ENCODE measurements around the gene GGT7. TPM values are rescaled to one million over a fixed set of nuclear protein-coding genes. Genes with fewer than 3 reads are reported as not detected.
A peak's percentile ranks its signal among the peaks of the same experiment; 100 is the strongest.
"Not testable (repeated sequence)": the region's sequence is repeated elsewhere in the genome, so short reads cannot be mapped to it uniquely, and the experiment has no call there.

GGT7 gene
- total RNA-seq, 1 donor from 2014 or later, result 17.3 TPM

DNA sequence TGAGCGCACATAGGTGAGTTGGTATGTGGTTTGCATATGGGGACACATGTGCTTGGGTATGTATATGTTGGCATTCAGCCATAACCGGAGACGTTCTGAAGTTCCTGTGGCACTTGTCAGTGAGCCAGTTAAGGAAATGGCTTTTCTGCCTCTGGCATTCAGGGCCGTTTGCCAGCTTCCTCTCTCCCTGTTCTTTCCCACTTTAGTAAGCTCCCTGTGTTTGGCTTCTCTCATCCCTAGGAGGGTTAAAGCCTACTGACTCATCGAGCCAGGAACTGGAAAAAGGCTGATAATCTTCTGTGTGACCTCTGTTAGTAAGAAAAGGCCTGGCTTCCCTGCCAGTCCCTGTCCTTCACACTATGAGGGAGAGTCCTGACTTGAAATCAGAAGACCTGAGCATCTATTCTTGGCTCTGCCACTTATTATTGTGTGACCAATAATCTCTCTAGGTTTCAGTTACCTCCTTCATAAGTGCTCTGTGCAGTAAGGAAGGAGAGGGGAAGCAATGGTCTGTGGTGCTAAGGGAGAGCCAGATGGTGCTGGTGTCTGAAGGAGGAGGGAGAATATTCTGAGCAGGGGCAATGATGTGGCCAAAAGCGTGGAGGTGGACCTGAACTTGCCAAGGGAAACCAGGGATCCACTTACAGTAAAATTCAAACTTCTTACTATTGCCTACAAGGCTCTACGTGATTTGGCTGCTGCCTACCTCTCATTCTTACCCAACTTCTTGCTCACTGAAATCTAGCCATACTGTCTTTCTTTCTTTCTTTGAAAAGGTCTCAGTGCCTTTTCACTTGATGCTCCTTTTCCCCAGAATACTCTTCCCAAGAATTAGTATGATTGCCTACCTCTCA is 35.2 kb upstream of the GGT7 start:
- peak overlapping the region; percentile 23 for H3K4me3 Mint-ChIP-seq (ENCODE audit: unreplicated experiment)

DNA sequence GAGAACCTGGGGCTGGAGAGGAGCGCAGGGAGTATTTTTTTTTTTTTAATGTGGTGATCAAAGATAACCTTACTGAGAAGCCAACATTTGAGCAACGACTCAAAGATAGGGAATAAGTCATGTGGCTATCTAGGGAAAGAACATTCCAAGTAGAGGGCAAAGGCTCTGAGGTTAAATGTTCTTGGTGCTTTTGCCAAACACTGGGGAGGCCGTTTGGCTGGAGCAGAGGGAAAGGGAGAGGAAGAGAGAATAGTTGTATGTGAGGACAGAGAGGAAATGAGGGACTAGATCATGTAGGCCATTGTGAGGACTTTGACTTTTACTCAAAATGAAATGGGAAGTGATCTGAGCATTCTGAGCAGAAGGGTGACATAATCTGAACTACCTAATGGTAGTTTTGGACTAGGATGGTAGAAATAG is 31.6 kb upstream of the GGT7 start:
- H3K4me1 ChIP-seq (ENCODE audit: insufficient read depth, low read length), result peaks cover 13% of the 10 kb centered on the region
- Mint-ChIP-seq H3K4me3 (ENCODE audit: unreplicated experiment) (no peak overlapping the region), H3K27ac (ENCODE audit: unreplicated experiment) (no peak overlapping the region), H3K4me1 (ENCODE audit: low read depth, unreplicated experiment) (peaks cover 12% of the 10 kb centered on the region), H3K9me3 (ENCODE audit: unreplicated experiment) (peaks cover 2% of the 10 kb centered on the region), H3K27me3 (ENCODE audit: low read depth, unreplicated experiment) (no peaks in the 10 kb centered on the region), H3K36me3 (ENCODE audit: low read depth, unreplicated experiment) (peaks cover 9% of the 10 kb centered on the region)
- FAIRE-seq, result no peak
- no peaks in the 10 kb centered on the region for H3K9me3 ChIP-seq (ENCODE audit: insufficient read depth, low read depth, low read length)
- H2AFZ ChIP-seq (ENCODE audit: low read depth, low read length), result no peak overlapping the region
- no peak overlapping the region for H3K9ac ChIP-seq (ENCODE audit: low read length)
- no peak for DNase-seq (ENCODE audit: low read depth)
- H4K20me1 ChIP-seq (ENCODE audit: insufficient read depth, low read length), result peaks cover 4% of the 10 kb centered on the region
- H3K27ac ChIP-seq (ENCODE audit: low read depth, low read length), result no peak overlapping the region
- TF ChIP-seq, protein P1, sequence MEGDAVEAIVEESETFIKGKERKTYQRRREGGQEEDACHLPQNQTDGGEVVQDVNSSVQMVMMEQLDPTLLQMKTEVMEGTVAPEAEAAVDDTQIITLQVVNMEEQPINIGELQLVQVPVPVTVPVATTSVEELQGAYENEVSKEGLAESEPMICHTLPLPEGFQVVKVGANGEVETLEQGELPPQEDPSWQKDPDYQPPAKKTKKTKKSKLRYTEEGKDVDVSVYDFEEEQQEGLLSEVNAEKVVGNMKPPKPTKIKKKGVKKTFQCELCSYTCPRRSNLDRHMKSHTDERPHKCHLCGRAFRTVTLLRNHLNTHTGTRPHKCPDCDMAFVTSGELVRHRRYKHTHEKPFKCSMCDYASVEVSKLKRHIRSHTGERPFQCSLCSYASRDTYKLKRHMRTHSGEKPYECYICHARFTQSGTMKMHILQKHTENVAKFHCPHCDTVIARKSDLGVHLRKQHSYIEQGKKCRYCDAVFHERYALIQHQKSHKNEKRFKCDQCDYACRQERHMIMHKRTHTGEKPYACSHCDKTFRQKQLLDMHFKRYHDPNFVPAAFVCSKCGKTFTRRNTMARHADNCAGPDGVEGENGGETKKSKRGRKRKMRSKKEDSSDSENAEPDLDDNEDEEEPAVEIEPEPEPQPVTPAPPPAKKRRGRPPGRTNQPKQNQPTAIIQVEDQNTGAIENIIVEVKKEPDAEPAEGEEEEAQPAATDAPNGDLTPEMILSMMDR (IDR thresholded peaks at IDR 0.05; ENCODE audit: insufficient read depth, low read depth, low read length), result no peak
- no peaks in the 10 kb centered on the region for H3K79me2 ChIP-seq (ENCODE audit: insufficient read depth, low read length)
- no peak overlapping the region for H3K4me2 ChIP-seq (ENCODE audit: low read length)
- H3K4me3 ChIP-seq (ENCODE audit: insufficient read depth, low read depth, low read length), result no peak overlapping the region
- no peaks in the 10 kb centered on the region for H3K36me3 ChIP-seq (ENCODE audit: insufficient read depth, low read length)
- no peaks in the 10 kb centered on the region for H3K27me3 ChIP-seq (ENCODE audit: insufficient read depth, low read length)

More for the DNA sequence above, 35.2 kb upstream of the GGT7 start:
- H3K4me1 ChIP-seq (ENCODE audit: insufficient read depth, low read length), result peaks cover 13% of the 10 kb centered on the region
- H3K4me2 ChIP-seq (ENCODE audit: low read length), result peak overlapping the region; percentile 70
- H3K27ac Mint-ChIP-seq (ENCODE audit: unreplicated experiment), result peak overlapping the region; percentile 67
- H3K9me3 ChIP-seq (ENCODE audit: insufficient read depth, low read depth, low read length), result no peaks in the 10 kb centered on the region
- TF ChIP-seq, protein P1 (IDR thresholded peaks at IDR 0.05; ENCODE audit: insufficient read depth, low read depth, low read length), result no peak
- no peak for TF ChIP-seq EZH2 (IDR thresholded peaks at IDR 0.05; ENCODE audit: insufficient read depth, low read length)
- no peaks in the 10 kb centered on the region for H3K27me3 ChIP-seq (ENCODE audit: insufficient read depth, low read length)
- no peaks in the 10 kb centered on the region for H3K79me2 ChIP-seq (ENCODE audit: insufficient read depth, low read length)
- H3K27me3 Mint-ChIP-seq (ENCODE audit: low read depth, unreplicated experiment), result no peaks in the 10 kb centered on the region
- H3K36me3 Mint-ChIP-seq (ENCODE audit: low read depth, unreplicated experiment), result peaks cover 3% of the 10 kb centered on the region
- peaks cover 4% of the 10 kb centered on the region for H4K20me1 ChIP-seq (ENCODE audit: insufficient read depth, low read length)
- H2AFZ ChIP-seq (ENCODE audit: low read depth, low read length), result no peak overlapping the region
- no peaks in the 10 kb centered on the region for H3K36me3 ChIP-seq (ENCODE audit: insufficient read depth, low read length)
- peaks cover 12% of the 10 kb centered on the region for H3K4me1 Mint-ChIP-seq (ENCODE audit: low read depth, unreplicated experiment)
- no peak overlapping the region for H3K4me3 ChIP-seq (ENCODE audit: insufficient read depth, low read depth, low read length)
- peak overlapping the region; percentile 38 for H3K27ac ChIP-seq (ENCODE audit: low read depth, low read length)
- H3K9ac ChIP-seq (ENCODE audit: low read length), result peak overlapping the region; percentile 23
- peak; percentile 84 for DNase-seq (ENCODE audit: low read depth)
- H3K9me3 Mint-ChIP-seq (ENCODE audit: unreplicated experiment), result no peaks in the 10 kb centered on the region
- peak; percentile 39 for FAIRE-seq

DNA sequence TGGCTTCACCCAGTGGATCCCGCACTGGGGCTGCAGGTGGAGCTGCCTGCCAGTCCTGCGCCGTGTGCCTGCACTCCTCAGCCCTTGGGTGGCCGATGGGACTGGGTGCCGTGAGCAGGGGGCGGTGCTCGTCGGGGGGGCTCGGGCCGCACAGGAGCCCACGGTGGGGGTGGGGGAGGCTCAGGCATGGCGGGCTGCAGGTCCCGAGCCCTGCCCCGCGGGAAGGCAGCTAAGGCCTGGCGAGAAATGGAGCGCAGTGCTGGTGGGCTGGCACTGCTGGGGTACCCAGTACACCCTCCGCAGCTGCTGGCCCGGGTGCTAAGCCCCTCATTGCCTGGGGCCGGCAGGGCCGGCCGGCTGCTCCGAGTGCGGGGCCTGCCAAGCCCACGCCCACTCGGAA is 26.1 kb upstream of the GGT7 start:
- H3K36me3 ChIP-seq (ENCODE audit: insufficient read depth, low read length); H2AFZ ChIP-seq (ENCODE audit: low read depth, low read length); H4K20me1 ChIP-seq (ENCODE audit: insufficient read depth, low read length); H3K4me1 Mint-ChIP-seq (ENCODE audit: low read depth, unreplicated experiment); H3K9me3 ChIP-seq (ENCODE audit: insufficient read depth, low read depth, low read length); DNase-seq (ENCODE audit: low read depth); H3K79me2 ChIP-seq (ENCODE audit: insufficient read depth, low read length); H3K9me3 Mint-ChIP-seq (ENCODE audit: unreplicated experiment); H3K4me1 ChIP-seq (ENCODE audit: insufficient read depth, low read length); H3K4me3 ChIP-seq (ENCODE audit: insufficient read depth, low read depth, low read length); H3K9ac ChIP-seq (ENCODE audit: low read length); H3K4me2 ChIP-seq (ENCODE audit: low read length); H3K4me3 Mint-ChIP-seq (ENCODE audit: unreplicated experiment); H3K27ac Mint-ChIP-seq (ENCODE audit: unreplicated experiment); H3K27me3 ChIP-seq (ENCODE audit: insufficient read depth, low read length); H3K27me3 Mint-ChIP-seq (ENCODE audit: low read depth, unreplicated experiment); H3K27ac ChIP-seq (ENCODE audit: low read depth, low read length); FAIRE-seq: not testable (repeated sequence)
- peaks cover 17% of the 10 kb centered on the region for H3K36me3 Mint-ChIP-seq (ENCODE audit: low read depth, unreplicated experiment)

DNA sequence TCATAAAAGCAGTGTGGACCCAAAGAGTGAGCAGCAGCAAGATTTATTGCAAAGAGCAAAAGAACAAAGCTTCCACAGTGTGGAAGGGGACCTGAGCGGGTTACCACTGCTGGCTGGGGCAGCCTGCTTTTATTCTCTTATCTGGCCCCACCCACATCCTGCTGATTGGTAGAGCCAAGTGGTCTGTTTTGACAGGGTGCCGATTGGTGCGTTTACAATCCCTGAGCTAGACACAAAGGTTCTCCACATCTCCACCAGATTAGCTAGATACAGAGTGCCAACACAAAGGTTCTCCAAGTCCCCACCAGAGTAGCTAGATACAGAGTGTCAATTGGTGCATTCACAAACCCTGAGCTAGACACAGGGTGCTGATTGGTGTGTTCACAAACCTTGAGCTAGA is 25.5 kb upstream of the GGT7 start:
- not testable (repeated sequence) for DNase-seq (ENCODE audit: low read depth); FAIRE-seq; H3K9ac ChIP-seq (ENCODE audit: low read length); H3K27ac ChIP-seq (ENCODE audit: low read depth, low read length); H3K27me3 ChIP-seq (ENCODE audit: insufficient read depth, low read length); H2AFZ ChIP-seq (ENCODE audit: low read depth, low read length); H3K4me1 ChIP-seq (ENCODE audit: insufficient read depth, low read length); H3K36me3 ChIP-seq (ENCODE audit: insufficient read depth, low read length); H3K4me1 Mint-ChIP-seq (ENCODE audit: low read depth, unreplicated experiment); H3K9me3 ChIP-seq (ENCODE audit: insufficient read depth, low read depth, low read length); H3K79me2 ChIP-seq (ENCODE audit: insufficient read depth, low read length); H4K20me1 ChIP-seq (ENCODE audit: insufficient read depth, low read length); H3K4me3 ChIP-seq (ENCODE audit: insufficient read depth, low read depth, low read length); H3K27me3 Mint-ChIP-seq (ENCODE audit: low read depth, unreplicated experiment); H3K4me2 ChIP-seq (ENCODE audit: low read length); H3K9me3 Mint-ChIP-seq (ENCODE audit: unreplicated experiment); H3K27ac Mint-ChIP-seq (ENCODE audit: unreplicated experiment)
- H3K4me3 Mint-ChIP-seq (ENCODE audit: unreplicated experiment), result peak overlapping the region; percentile 60
- peaks cover 17% of the 10 kb centered on the region for H3K36me3 Mint-ChIP-seq (ENCODE audit: low read depth, unreplicated experiment)
